ENCODE data around the gene CABP1. TPM values are rescaled to one million over a fixed set of nuclear protein-coding genes. Genes with fewer than 3 reads are reported as not detected.
"Not testable (repeated sequence)": the region's sequence is repeated elsewhere in the genome, so short reads cannot be mapped to it uniquely, and the experiment has no call there.

Gene CABP1
- polyA plus RNA-seq, 12 donors: 1.2 to 4.9 (median 1.9) TPM; not detected in 2

- DNase-seq: peak; percentile 66
These were observed 26.4 kb downstream of the CABP1 start for GRCh38 chr12:120666571-120667390.

- no peak for DNase-seq
These were observed 27.9 kb downstream of the CABP1 start for GRCh38 chr12:120668091-120668867.

- DNase-seq: peak; percentile 29
These were observed 28.7 kb downstream of the CABP1 start for GRCh38 chr12:120668868-120669840.

- DNase-seq: not testable (repeated sequence)
These were observed 29.8 kb downstream of the CABP1 start for GRCh38 chr12:120670237-120670636.

GRCh38 chr12:120670667-120671066 lies 30.2 kb downstream of the CABP1 start:
- DNase-seq: no peak

- DNase-seq: no peak
These were observed 33.7 kb downstream of the CABP1 start for GRCh38 chr12:120674097-120674636.

- DNase-seq: no peak
These were observed 37.5 kb downstream of the CABP1 start for GRCh38 chr12:120677765-120678473.

- DNase-seq: no peak
These were observed 38.1 kb downstream of the CABP1 start for GRCh38 chr12:120678572-120678971.

GRCh38 chr12:120680165-120680738 lies 39.8 kb downstream of the CABP1 start:
- DNase-seq: no peak

GRCh38 chr12:120684523-120684932 lies 44.1 kb downstream of the CABP1 start:
- no peak for DNase-seq

GRCh38 chr12:120685522-120685921 lies 45.1 kb downstream of the CABP1 start:
- DNase-seq: no peak

- peak; percentile 95 for DNase-seq
These were observed 45.8 kb downstream of the CABP1 start for GRCh38 chr12:120686151-120686689.

- peak; percentile 98 for DNase-seq
These were observed 46.5 kb downstream of the CABP1 start, which contains the start of gene MLEC for GRCh38 chr12:120686690-120687577. TSS of gene MLEC (plus strand) at chr12:120687149. CDS start at chr12:120687297, 148 bp downstream.

- DNase-seq: no peak
These were observed 47.3 kb downstream of the CABP1 start for GRCh38 chr12:120687578-120688289.

- no peak for DNase-seq
These were observed 48.2 kb downstream of the CABP1 start for GRCh38 chr12:120688527-120689071.

- DNase-seq: no peak
These were observed 49.1 kb downstream of the CABP1 start for GRCh38 chr12:120689397-120690082.

GRCh38 chr12:120690083-120690450 lies 49.6 kb downstream of the CABP1 start:
- no peak for DNase-seq

All from muscle of arm (tissue), 12 donors.